A172 (cell line): ENCODE results near the gene CCDC88A. TPM values are rescaled to one million over a fixed set of nuclear protein-coding genes. Genes with fewer than 3 reads are reported as not detected.
"Not testable (repeated sequence)": the region's sequence is repeated elsewhere in the genome, so short reads cannot be mapped to it uniquely, and the experiment has no call there.

Experiments used
- DNase-seq: peaks from one replicate; pipeline ENCODE4 v3.0.0-alpha.2; 2015; ENCODE audit warnings: low spot score
- total RNA-seq: library from RNA; depleted of rRNA; stranded (reverse); fragments of >200 nt; shearing (Covaris generic); gene quantifications from 2 replicates; pipeline ENCODE4 v1.2.3, GENCODE V29; 2014; rRNA removed

Gene CCDC88A
- total RNA-seq, 1 experiment from 2014 or later = 67.9 TPM

DNA sequence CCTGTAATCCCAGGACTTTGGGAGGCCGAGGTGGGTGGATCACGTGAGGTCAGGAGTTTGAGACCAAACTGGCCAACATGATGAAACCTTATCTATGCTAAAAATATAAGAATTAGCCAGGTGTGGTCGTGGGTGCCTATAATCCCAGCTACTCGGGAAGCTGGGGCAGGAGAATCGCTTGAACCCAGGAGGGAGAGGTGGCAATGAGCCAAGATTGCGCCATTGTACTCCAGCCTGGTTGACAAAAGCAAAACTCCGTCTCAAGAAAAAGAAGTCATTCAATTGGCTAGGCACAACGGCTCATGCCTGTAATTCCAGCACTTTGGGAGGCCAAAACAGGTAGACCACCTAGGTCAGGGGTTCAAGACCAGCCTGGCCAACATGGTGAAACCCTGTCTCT, 178.1 kb downstream of the CCDC88A start:
- not testable (repeated sequence) for DNase-seq

- no peak for DNase-seq
Measured at GRCh38 chr2:55239656-55240222, 179.9 kb downstream of the CCDC88A start.

Other genes starting within 250 kb of the CCDC88A start
- gene CLHC1, start 187.6 kb downstream of the CCDC88A start, total RNA-seq = 7.2 and 16.2 TPM in 2 replicates
- 1,013 and 1,849 TPM in 2 replicates for gene RPS27A, start 187.2 kb downstream of the CCDC88A start, total RNA-seq
- 48.9 and 63.9 TPM in 2 replicates for gene MTIF2, start 150.6 kb downstream of the CCDC88A start, total RNA-seq
- 64.9 and 81.7 TPM in 2 replicates for gene CFAP36, start 99.9 kb upstream of the CCDC88A start, total RNA-seq
- gene PPP4R3B, start 197.8 kb upstream of the CCDC88A start, total RNA-seq = 58.3 and 58.6 TPM in 2 replicates